HepG2 (cell line): ENCODE data around the gene MSRB3. TPM values are rescaled to one million over a fixed set of nuclear protein-coding genes. Genes with fewer than 3 reads are reported as not detected.
"Not testable (repeated sequence)": the region's sequence is repeated elsewhere in the genome, so short reads cannot be mapped to it uniquely, and the experiment has no call there.

ENCODE experiments used
- ATAC-seq: fragments of 200-7000 bp; cut with Tn5 transposase; 3 replicates; pipeline ENCODE4 v1.9.1; 2020; ENCODE audit warnings: mild to moderate bottlenecking, moderate library complexity
- BruUV-seq: library from RNA; stranded (reverse); fragments of 400-500 nt; replicated peaks from 2 replicates; lab custom pipeline; 2021; lab: Mats Ljungman, UMichigan
- CTCF ChIA-PET: fragments of 300-600 bp; formaldehyde crosslinking; extraction: SDS; loops from one replicate; lab custom pipeline; 2021; ENCODE audit warnings: low total read pairs, inconsistent platforms, low intra/inter-chr PET ratio; lab: Yijun Ruan, JAX
- POLR2A ChIA-PET: fragments of 350-600 bp; sonication (Branson Sonifier 250); formaldehyde crosslinking; loops from one replicate; lab custom pipeline; 2020; ENCODE audit warnings: antibody characterized with exemption, inconsistent platforms; lab: Yijun Ruan, JAX
- DNase-seq: peaks from one replicate; pipeline ENCODE4 v3.0.0-alpha.2; 2015; ENCODE audit warnings: low spot score
- FAIRE-seq: peaks from 3 replicates; lab custom pipeline; 2011; peaks lifted over from hg19 to GRCh38; lab: Jason Lieb, UNC
- H2AFZ ChIP-seq: one replicate; pipeline ENCODE4 v1.6.1; 2011; ENCODE audit warnings: low read length, inconsistent platforms
- H3K27ac ChIP-seq: fragments of 300-600 bp; 3 replicates; pipeline ENCODE4 v1.8.0; 2011; ENCODE audit warnings: mixed run types, mild to moderate bottlenecking, mixed read lengths, low read length, inconsistent platforms; ENCODE audit not compliant: insufficient read depth; ENCODE audit errors: extremely low read length
- H3K27me3 ChIP-seq, 2 experiments: fragments of 200-600 bp in 1 of 2; 2 replicates in 1 of 2; 3 replicates in 1 of 2; pipeline versions ENCODE4 v1.6.0 to v1.8.0; 2011; ENCODE audit warnings: low read length in 2 of 2, mild to moderate bottlenecking in 2 of 2, moderate library complexity in 2 of 2, inconsistent platforms in 1 of 2; ENCODE audit not compliant: insufficient read depth in 2 of 2, control insufficient read depth in 1 of 2
- H3K36me3 ChIP-seq, 2 experiments: fragments of 200-600 bp in 1 of 2; replicated peaks in 1 of 2; 2 replicates in 1 of 2; 3 replicates in 1 of 2; pipeline versions ENCODE4 v1.5.1 to v1.8.0; 2011; ENCODE audit warnings: low read length in 2 of 2, inconsistent platforms in 1 of 2; ENCODE audit not compliant: insufficient read depth in 2 of 2, control insufficient read depth in 1 of 2
- H3K4me1 ChIP-seq: 2 replicates; pipeline ENCODE4 v1.5.1; 2012; ENCODE audit warnings: low read length, inconsistent platforms; ENCODE audit not compliant: insufficient read depth
- H3K4me2 ChIP-seq: 2 replicates; pipeline ENCODE4 v1.6.0; 2011; ENCODE audit warnings: low read depth, low read length, inconsistent platforms
- H3K4me3 ChIP-seq, 3 experiments: fragments of 200-600 bp in 1 of 3; sonication (generic), shearing (Covaris generic) in 1 of 3; replicated peaks in 1 of 3; 2 replicates each; pipeline ENCODE4 v1.5.1; 2011 to 2016; ENCODE audit warnings: low read length in 3 of 3, inconsistent platforms in 2 of 3, low read depth in 2 of 3, mild to moderate bottlenecking in 2 of 3, control low read depth in 1 of 3, mixed read lengths in 1 of 3; ENCODE audit not compliant: insufficient read depth in 1 of 3
- H3K79me2 ChIP-seq: one replicate; pipeline ENCODE4 v1.6.1; 2011; ENCODE audit warnings: low read length, inconsistent platforms; ENCODE audit not compliant: insufficient read depth
- H3K9ac ChIP-seq: 2 replicates; pipeline ENCODE4 v1.6.0; 2011; ENCODE audit warnings: mild to moderate bottlenecking, low read depth, low read length, inconsistent platforms; ENCODE audit not compliant: insufficient read depth
- H3K9me3 ChIP-seq: 2 replicates; pipeline ENCODE4 v1.5.1; 2012; ENCODE audit warnings: mild to moderate bottlenecking, low read length
- H4K20me1 ChIP-seq: 2 replicates; pipeline ENCODE4 v1.6.0; 2011; ENCODE audit warnings: inconsistent platforms, mild to moderate bottlenecking, low read length, moderate library complexity; ENCODE audit not compliant: insufficient read depth
- MED13 ChIP-seq: sonication (generic); formaldehyde crosslinking; IDR thresholded peaks from 2 replicates; pipeline ENCODE4 v1.5.0; 2020; ENCODE audit warnings: missing genetic modification reagents
- RFX3 ChIP-seq: IDR thresholded peaks from 2 replicates; pipeline ENCODE4 v1.6.1; 2016; ENCODE audit warnings: missing biosample characterization, missing genetic modification reagents
- SIN3A ChIP-seq: IDR thresholded peaks from 2 replicates; pipeline ENCODE4 v1.6.1; 2011; ENCODE audit warnings: low read depth, mild to moderate bottlenecking, control low read depth, low read length, borderline replicate concordance
- ZNF331 ChIP-seq: sonication (generic); formaldehyde crosslinking; IDR thresholded peaks from 2 replicates; pipeline ENCODE4 v1.4.0; 2020; ENCODE audit warnings: missing genetic modification reagents
- WGBS: methylation state at CpG from one replicate; pipeline ENCODE4 v1.1.6; 2017; ENCODE audit warnings: low lambda C conversion rate; 5-methylcytosine and 5-hydroxymethylcytosine counted together
- in situ Hi-C: cut with HindIII; loops from 2 replicates; pipeline ENCODE4 v1.10.0; 2017; ENCODE audit warnings: low pct_unique_long_range_greater_than_20kb; ENCODE audit not compliant: extremely low pct_ligation_motif_present
- intact Hi-C: fragments of 100-400 bp; cut with micrococcal nuclease; formaldehyde crosslinking; loops from one replicate; pipeline ENCODE4 v1.10.0; 2022; ENCODE audit not compliant: unreplicated experiment
- polyA plus RNA-seq, 8 experiments: library from polyadenylated mRNA; depleted of rRNA in 3 of 8; stranded (reverse) in 7 of 8; unstranded in 1 of 8; fragments of >200 nt; fragmentation: Illumina TruSeq in 4 of 8; extraction: Trizol in 4 of 8; gene quantifications; 2 replicates each; pipeline versions ENCODE4 v1.2.1 to v1.2.3, GENCODE V29; 2011 to 2016; ENCODE audit warnings: low read depth in 4 of 8, missing spikeins in 1 of 8, mixed read lengths in 1 of 8; ENCODE audit not compliant: insufficient read depth in 1 of 8
- total RNA-seq, 5 experiments: library from RNA; depleted of rRNA; stranded (reverse); fragments of >200 nt; fragmentation: Illumina TruSeq; extraction: Trizol; gene quantifications; 2 replicates each; pipeline ENCODE4 v1.2.3, GENCODE V29; 2016; ENCODE audit warnings: low read depth in 1 of 5
- TF ChIP-seq, protein P1 (sequence below): sonication (generic); formaldehyde crosslinking; IDR thresholded peaks from 2 replicates; pipeline ENCODE4 v1.8.1; 2023; ENCODE audit warnings: mild to moderate bottlenecking, missing genetic modification reagents, borderline replicate concordance

The MSRB3 gene
- total and polyA plus RNA-seq, 2 of the 13 experiments (the other 11 are each of a cell fraction or from before 2014, with no cell fraction given), result 1.5 to 1.9 TPM

DNA sequence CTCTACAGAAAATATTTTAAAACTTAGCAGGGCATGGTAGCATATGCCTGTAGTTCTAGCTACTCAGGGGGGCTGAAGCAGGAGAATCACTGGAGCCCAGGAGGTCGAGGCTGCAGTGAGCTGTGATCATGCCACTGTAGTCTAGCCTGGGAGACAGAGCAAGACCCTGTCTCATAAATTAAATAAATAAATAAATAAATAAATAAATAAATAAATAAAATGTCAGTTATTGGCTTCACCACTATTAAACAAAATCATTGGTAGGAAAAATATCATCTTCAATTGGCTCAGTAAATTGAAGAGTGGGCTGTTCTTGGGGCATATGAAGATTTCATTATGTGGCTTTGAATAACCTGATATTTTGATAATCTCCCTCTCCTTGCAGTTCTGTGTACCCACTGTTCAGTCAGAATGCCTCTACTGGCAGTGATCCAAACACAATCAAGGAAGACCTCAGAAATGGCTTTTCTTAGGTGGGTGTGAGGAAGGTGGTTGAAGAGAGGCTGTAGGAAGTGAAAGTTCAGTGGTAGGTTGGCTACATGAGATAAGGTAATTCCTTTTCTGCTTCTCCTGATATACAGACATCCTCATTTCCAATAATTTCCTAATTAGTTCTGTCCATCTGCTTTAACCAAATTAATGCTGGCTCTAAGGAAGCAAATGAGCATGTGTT is 175.8 kb downstream of the MSRB3 start:
- no peak for ATAC-seq
- H3K27me3 ChIP-seq, result no peaks in the 10 kb centered on the region
- no peaks in the 10 kb centered on the region for H3K79me2 ChIP-seq
- WGBS, result 17% methylated on average over 1 of the region's 1 CpG
- H3K9me3 ChIP-seq, result no peaks in the 10 kb centered on the region
- intact Hi-C loops, result no loop called here
- TF ChIP-seq ZNF331 (CRISPR knock-in tag), result no peak
- TF ChIP-seq RFX3 (CRISPR knock-in tag), result no peak
- TF ChIP-seq MED13 (CRISPR knock-in tag), result no peak
- TF ChIP-seq, protein P1, sequence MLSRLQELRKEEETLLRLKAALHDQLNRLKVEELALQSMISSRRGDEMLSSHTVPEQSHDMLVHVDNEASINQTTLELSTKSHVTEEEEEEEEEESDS, result no peak
- TF ChIP-seq SIN3A, result no peak
- TF ChIP-seq, all 625 proteins: peak for 0
- in situ Hi-C loops, result no loop called here
- no peaks in the 10 kb centered on the region for H3K4me1 ChIP-seq
- no peak overlapping the region for H3K4me3 ChIP-seq
- no peak overlapping the region for H3K27ac ChIP-seq
- no TSS peak for BruUV-seq
- FAIRE-seq (no peak), DNase-seq (no peak)
- no peak overlapping the region for H3K4me2 ChIP-seq
- H3K36me3 ChIP-seq, result no peaks in the 10 kb centered on the region
- H3K9ac ChIP-seq, result no peak overlapping the region
- H4K20me1 ChIP-seq, result no peaks in the 10 kb centered on the region
- ChIA-PET CTCF (no interaction called here), POLR2A (no interaction called here)
- no peak overlapping the region for H2AFZ ChIP-seq

DNA sequence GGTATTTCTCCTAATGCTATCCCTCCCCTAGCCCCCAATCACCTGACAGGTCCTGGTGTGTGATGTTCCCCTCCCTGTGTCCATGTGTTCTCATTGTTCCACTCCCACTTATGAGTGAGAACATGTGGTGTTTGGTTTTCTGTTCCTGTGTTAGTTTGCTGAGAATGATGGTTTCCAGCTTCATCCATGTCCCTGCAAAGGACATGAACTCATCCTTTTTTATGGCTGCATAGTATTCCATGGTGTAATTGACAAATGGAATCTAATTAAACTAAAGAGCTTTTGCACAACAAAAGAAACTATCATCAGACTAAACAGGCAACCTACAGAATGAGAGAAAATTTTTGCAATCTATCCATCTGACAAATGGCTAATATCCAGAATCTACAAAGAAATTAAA is 178.9 kb downstream of the MSRB3 start:
- H3K4me2 ChIP-seq, H3K4me1 ChIP-seq, DNase-seq, H3K27ac ChIP-seq, H3K79me2 ChIP-seq, H3K36me3 ChIP-seq, intact Hi-C loops, in situ Hi-C loops, ATAC-seq, FAIRE-seq, POLR2A ChIA-PET, H3K4me3 ChIP-seq, H3K9ac ChIP-seq, H2AFZ ChIP-seq, H3K27me3 ChIP-seq, CTCF ChIA-PET, H3K9me3 ChIP-seq, H4K20me1 ChIP-seq, BruUV-seq: not testable (repeated sequence)
